ENCODE results near the gene MYADM. TPM values are rescaled to one million over a fixed set of nuclear protein-coding genes. Genes with fewer than 3 reads are reported as not detected.
A peak's percentile ranks its signal among the peaks of the same experiment; 100 is the strongest.

The MYADM gene
- total RNA-seq, 4 donors from 2014 or later, result 22.7 to 386 (median 77.4) TPM

DNA sequence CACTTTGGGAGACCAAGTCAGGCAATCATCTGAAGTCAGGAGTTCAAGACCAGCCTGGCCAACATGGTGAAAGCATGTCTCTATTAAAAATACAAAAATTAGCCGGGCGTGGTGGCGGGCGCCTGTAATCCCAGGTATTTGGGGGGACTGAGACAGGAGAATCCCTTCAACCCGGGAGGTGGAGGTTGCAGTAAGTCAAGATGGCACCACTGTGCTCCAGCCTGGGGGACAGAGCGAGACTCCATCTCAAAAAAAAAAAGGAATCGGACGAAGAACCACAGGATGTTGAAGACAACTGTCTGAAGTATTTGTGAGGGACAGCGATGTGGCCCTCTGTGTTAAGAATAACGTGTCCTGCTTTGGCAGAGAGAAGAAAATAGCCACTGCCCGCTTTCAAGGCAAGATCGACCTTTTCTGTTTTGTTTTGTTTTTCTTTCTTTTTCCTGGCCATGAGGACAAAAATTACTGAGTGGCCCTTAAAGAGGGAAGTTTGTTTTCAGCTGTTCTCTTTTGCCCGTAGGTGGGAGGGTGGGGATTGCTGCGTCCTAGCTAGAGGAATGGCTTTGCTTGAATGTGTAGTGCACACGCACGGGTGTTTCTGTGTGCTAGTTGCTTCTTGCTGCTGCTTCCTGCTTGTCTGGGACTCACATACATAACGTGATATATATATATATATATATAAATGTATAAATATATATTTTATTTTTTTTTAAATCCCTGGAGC, 8.1 kb downstream of the MYADM start:
- Histone ChIP-seq H3K27ac (no peak overlapping the region), H3K4me3 (no peak overlapping the region), H3K27me3 (peaks cover 0 to 6% of the 10 kb centered on the region in 2 donors), H3K36me3 (no peaks in the 10 kb centered on the region), H3K9me3 (no peaks in the 10 kb centered on the region), H3K4me1 (peaks cover 0 to 5% of the 10 kb centered on the region in 2 donors)
- TF ChIP-seq POLR2A (IDR thresholded peaks at IDR 0.05), result no peak
- TF ChIP-seq, protein P1, sequence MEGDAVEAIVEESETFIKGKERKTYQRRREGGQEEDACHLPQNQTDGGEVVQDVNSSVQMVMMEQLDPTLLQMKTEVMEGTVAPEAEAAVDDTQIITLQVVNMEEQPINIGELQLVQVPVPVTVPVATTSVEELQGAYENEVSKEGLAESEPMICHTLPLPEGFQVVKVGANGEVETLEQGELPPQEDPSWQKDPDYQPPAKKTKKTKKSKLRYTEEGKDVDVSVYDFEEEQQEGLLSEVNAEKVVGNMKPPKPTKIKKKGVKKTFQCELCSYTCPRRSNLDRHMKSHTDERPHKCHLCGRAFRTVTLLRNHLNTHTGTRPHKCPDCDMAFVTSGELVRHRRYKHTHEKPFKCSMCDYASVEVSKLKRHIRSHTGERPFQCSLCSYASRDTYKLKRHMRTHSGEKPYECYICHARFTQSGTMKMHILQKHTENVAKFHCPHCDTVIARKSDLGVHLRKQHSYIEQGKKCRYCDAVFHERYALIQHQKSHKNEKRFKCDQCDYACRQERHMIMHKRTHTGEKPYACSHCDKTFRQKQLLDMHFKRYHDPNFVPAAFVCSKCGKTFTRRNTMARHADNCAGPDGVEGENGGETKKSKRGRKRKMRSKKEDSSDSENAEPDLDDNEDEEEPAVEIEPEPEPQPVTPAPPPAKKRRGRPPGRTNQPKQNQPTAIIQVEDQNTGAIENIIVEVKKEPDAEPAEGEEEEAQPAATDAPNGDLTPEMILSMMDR (IDR thresholded peaks at IDR 0.05), result no peak
- intact Hi-C loops (cut with DNase I; ENCODE audit: low total_unique reads), result loop anchor here (5.0 kb wide), 1 partner anchor 317 kb away; the partner anchor contains the start of gene TSEN34
- no peak for DNase-seq

GRCh38 chr19:53876651-53877224, 9.1 kb downstream of the MYADM start:
- no peaks in the 10 kb centered on the region for H3K36me3 ChIP-seq
- no peaks in the 10 kb centered on the region for H3K9me3 ChIP-seq
- no peak overlapping the region for H3K4me3 ChIP-seq
- no peak for DNase-seq
- intact Hi-C loops (cut with DNase I; ENCODE audit: low total_unique reads), result loop anchor here (5.0 kb wide), 1 partner anchor 316 kb away; the partner anchor contains the start of gene TSEN34
- no peak overlapping the region for H3K27ac ChIP-seq
- peaks cover 0 to 9% of the 10 kb centered on the region in 2 donors for H3K4me1 ChIP-seq
- peaks cover 0 to 9% of the 10 kb centered on the region in 2 donors for H3K27me3 ChIP-seq
- no peak for TF ChIP-seq POLR2A (IDR thresholded peaks at IDR 0.05)
- TF ChIP-seq, protein P1 (IDR thresholded peaks at IDR 0.05), result no peak

DNA sequence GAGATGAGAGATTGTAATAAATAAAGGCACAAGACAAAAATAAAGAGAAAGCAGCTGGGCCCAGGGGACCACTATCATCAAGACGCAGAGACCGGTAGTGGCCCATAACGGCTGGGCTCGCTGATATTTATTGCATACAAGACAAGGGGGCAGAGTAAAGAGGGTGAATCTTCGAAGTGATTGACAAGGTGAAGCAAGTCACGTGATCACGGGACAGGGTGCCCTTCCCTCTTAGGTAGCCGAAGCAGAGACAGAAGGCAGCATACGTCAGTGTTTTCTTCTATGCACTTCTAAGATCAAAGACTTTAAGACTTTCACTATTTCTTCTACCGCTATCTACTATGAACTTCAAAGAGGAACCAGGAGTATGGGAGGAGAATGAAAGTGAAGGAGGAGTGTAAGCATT, 9.7 kb downstream of the MYADM start:
- TF ChIP-seq, protein P1 (IDR thresholded peaks at IDR 0.05), result no peak
- TF ChIP-seq POLR2A (IDR thresholded peaks at IDR 0.05), result no peak
- Histone ChIP-seq H3K36me3 (no peaks in the 10 kb centered on the region), H3K4me1 (peaks cover 0 to 16% of the 10 kb centered on the region in 2 donors), H3K9me3 (no peaks in the 10 kb centered on the region), H3K27ac (no peak overlapping the region), H3K27me3 (peaks cover 2 to 15% of the 10 kb centered on the region in 2 donors), H3K4me3 (no peak overlapping the region)
- DNase-seq, result no peak
- intact Hi-C loops (cut with DNase I; ENCODE audit: low total_unique reads), result loop anchor here (5.0 kb wide), 1 partner anchor 315 kb away; the partner anchor contains the start of gene TSEN34

DNA sequence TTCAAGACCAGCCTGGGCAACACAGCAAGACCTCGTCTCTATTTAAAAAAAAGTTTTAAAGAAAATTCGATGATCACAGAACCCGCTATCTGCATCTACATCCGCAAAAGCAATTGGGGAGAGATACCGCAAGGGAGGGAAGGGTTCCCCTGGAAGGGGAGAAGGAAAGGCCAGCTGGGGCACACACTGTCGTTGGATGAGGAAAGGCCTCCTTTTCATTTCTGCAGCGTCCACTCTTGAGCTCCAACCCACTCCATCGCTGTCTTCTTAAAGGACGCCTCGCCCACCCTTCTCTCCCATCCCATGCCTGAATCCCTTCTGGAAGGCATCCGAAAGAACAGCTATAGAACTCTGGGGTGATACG, 11.1 kb downstream of the MYADM start:
- Histone ChIP-seq H3K4me3 (peak overlapping the region; percentile 22 to 36), H3K27me3 (peaks cover 16 to 27% of the 10 kb centered on the region in 2 donors), H3K36me3 (no peaks in the 10 kb centered on the region), H3K4me1 (peaks cover 0 to 16% of the 10 kb centered on the region in 2 donors), H3K9me3 (no peaks in the 10 kb centered on the region), H3K27ac (no peak overlapping the region)
- no peak for TF ChIP-seq POLR2A (IDR thresholded peaks at IDR 0.05)
- TF ChIP-seq, protein P1 (IDR thresholded peaks at IDR 0.05), result no peak
- no peak for DNase-seq
- intact Hi-C loops (cut with DNase I; ENCODE audit: low total_unique reads), result loop anchor here (5.0 kb wide), 1 partner anchor 314 kb away; the partner anchor contains the start of gene TSEN34

Measured in uterus (tissue), 4 donors.